Fibroblast of villous mesenchyme (primary cell): Measurements from ENCODE around the gene QRICH2. TPM values are rescaled to one million over a fixed set of nuclear protein-coding genes. Genes with fewer than 3 reads are reported as not detected.
"Not testable (repeated sequence)": the region's sequence is repeated elsewhere in the genome, so short reads cannot be mapped to it uniquely, and the experiment has no call there.

Experiments used
- DNase-seq: peaks from one replicate; pipeline ENCODE4 v3.0.0-alpha.2; 2010; ENCODE audit warnings: low read depth
- H3K4me3 ChIP-seq: 2 replicates; pipeline ENCODE4 v1.5.1; 2011; ENCODE audit warnings: low read depth, mild to moderate bottlenecking, low read length
- CTCF ChIP-seq: IDR thresholded peaks from 2 replicates; pipeline ENCODE4 v1.5.1; 2012; ENCODE audit warnings: low read depth, mild to moderate bottlenecking, low read length; ENCODE audit not compliant: insufficient read depth
- total RNA-seq: library from RNA; depleted of rRNA; stranded (reverse); fragments of >200 nt; gene quantifications from 2 replicates; pipeline ENCODE4 v1.2.3, GENCODE V29; 2012

QRICH2 gene
- total RNA-seq, 1 donor, result 2.2 TPM

GRCh38 chr17:76268991-76269981, 38.8 kb downstream of the QRICH2 start:
- TF ChIP-seq CTCF, result no peak
- no peak overlapping the region for H3K4me3 ChIP-seq
- DNase-seq, result no peak

- H3K4me3 ChIP-seq, result no peak overlapping the region
- DNase-seq, result peak; percentile 83
- TF ChIP-seq CTCF, result no peak
Observed at GRCh38 chr17:76268015-76268749, 39.9 kb downstream of the QRICH2 start.

- H3K4me3 ChIP-seq, result peak overlapping the region; percentile 81
- DNase-seq, result not testable (repeated sequence)
Observed at GRCh38 chr17:76267581-76268001, 40.5 kb downstream of the QRICH2 start.

- TF ChIP-seq CTCF, result no peak
- H3K4me3 ChIP-seq, result peak overlapping the region; percentile 81
Observed at GRCh38 chr17:76267051-76267576, 41.0 kb downstream of the QRICH2 start.

GRCh38 chr17:76266244-76266938, 41.7 kb downstream of the QRICH2 start:
- peak; percentile 39 for DNase-seq

More at GRCh38 chr17:76267051-76267576, 41.0 kb downstream of the QRICH2 start:
- DNase-seq, result no peak

GRCh38 chr17:76265624-76266243, 42.3 kb downstream of the QRICH2 start:
- DNase-seq, result peak; percentile 55
- TF ChIP-seq CTCF, result no peak
- peak overlapping the region; percentile 81 for H3K4me3 ChIP-seq

More at GRCh38 chr17:76266244-76266938, 41.7 kb downstream of the QRICH2 start:
- peak overlapping the region; percentile 81 for H3K4me3 ChIP-seq
- TF ChIP-seq CTCF, result no peak
